Body of pancreas (tissue), 4 donors: ENCODE results near the gene ABCC5. TPM values are rescaled to one million over a fixed set of nuclear protein-coding genes. Genes with fewer than 3 reads are reported as not detected.
"Not testable (repeated sequence)": the region's sequence is repeated elsewhere in the genome, so short reads cannot be mapped to it uniquely, and the experiment has no call there.

Experiments used
- ATAC-seq: fragments of 150-250 bp; one replicate; pipeline ENCODE4 v1.9.1; 2016
- DNase-seq, 4 donors: peaks; one replicate each; pipeline ENCODE4 v3.0.0-alpha.2; 2019
- H3K27ac ChIP-seq, 4 donors: fragments of 200-600 bp; sonication (generic); 1 replicate in 3 of 4; 2 replicates in 1 of 4; pipeline versions ENCODE4 v1.5.1 to v1.6.1; 2016 to 2019; ENCODE audit warnings: mild to moderate bottlenecking in 1 of 4, mixed read lengths in 1 of 4, moderate library complexity in 1 of 4
- H3K27me3 ChIP-seq, 2 donors: fragments of 200-600 bp; sonication (generic); one replicate each; pipeline ENCODE4 v1.6.0; 2016; ENCODE audit warnings: mild to moderate bottlenecking in 1 of 2
- H3K36me3 ChIP-seq, 2 donors: fragments of 200-600 bp; sonication (generic); replicated peaks in 1 of 2; 2 replicates each; pipeline ENCODE4 v1.5.1; 2016; ENCODE audit warnings: low read depth in 2 of 2; ENCODE audit not compliant: insufficient read depth in 1 of 2
- H3K4me1 ChIP-seq: fragments of 200-600 bp; sonication (generic); one replicate; pipeline ENCODE4 v1.6.0; 2016
- H3K4me3 ChIP-seq, 2 donors: fragments of 200-600 bp; sonication (generic); 1 replicate in 1 of 2; 2 replicates in 1 of 2; pipeline ENCODE4 v1.5.1; 2016 to 2019
- H3K9me3 ChIP-seq, 3 donors: fragments of 200-600 bp; sonication (generic); 1 replicate in 2 of 3; 2 replicates in 1 of 3; pipeline ENCODE4 v1.5.1; 2016
- POLR2A ChIP-seq, 3 donors: fragments of 450-650 bp; IDR thresholded peaks; one replicate each; pipeline ENCODE4 v1.6.1; 2016; ENCODE audit warnings: antibody characterized with exemption in 3 of 3, mild to moderate bottlenecking in 2 of 3
- WGBS, 2 donors: methylation state at CpG; one replicate each; pipeline ENCODE4 v1.1.5; 2017; 5-methylcytosine and 5-hydroxymethylcytosine counted together
- intact Hi-C: fragments of 100-400 bp; cut with DNase I; formaldehyde crosslinking; loops from one replicate; pipeline ENCODE4 v1.15.1; 2023
- total RNA-seq, 2 donors: library from RNA; depleted of rRNA; stranded (reverse); fragments of >200 nt; gene quantifications; one replicate each; pipeline ENCODE4 v1.1.0, GENCODE V29; 2016
- TF ChIP-seq, protein P1 (sequence below), 7 experiments: fragments of 450-650 bp in 4 of 7; fragments of 200-600 bp in 3 of 7; sonication (generic) in 3 of 7; IDR thresholded peaks; one replicate each; pipeline ENCODE4 v1.5.1; 2016 to 2019; ENCODE audit warnings: antibody characterized with exemption in 7 of 7

Gene ABCC5
- total RNA-seq, 2 donors from 2014 or later, result 17.1 to 20.1 TPM

GRCh38 chr3:184039414-184039813, 21.7 kb upstream of the ABCC5 start:
- Histone ChIP-seq H3K36me3 (no peaks in the 10 kb centered on the region), H3K9me3 (no peaks in the 10 kb centered on the region), H3K4me1 (no peaks in the 10 kb centered on the region), H3K27me3 (no peaks in the 10 kb centered on the region), H3K27ac (no peak overlapping the region), H3K4me3 (no peak overlapping the region)
- TF ChIP-seq, protein P1, sequence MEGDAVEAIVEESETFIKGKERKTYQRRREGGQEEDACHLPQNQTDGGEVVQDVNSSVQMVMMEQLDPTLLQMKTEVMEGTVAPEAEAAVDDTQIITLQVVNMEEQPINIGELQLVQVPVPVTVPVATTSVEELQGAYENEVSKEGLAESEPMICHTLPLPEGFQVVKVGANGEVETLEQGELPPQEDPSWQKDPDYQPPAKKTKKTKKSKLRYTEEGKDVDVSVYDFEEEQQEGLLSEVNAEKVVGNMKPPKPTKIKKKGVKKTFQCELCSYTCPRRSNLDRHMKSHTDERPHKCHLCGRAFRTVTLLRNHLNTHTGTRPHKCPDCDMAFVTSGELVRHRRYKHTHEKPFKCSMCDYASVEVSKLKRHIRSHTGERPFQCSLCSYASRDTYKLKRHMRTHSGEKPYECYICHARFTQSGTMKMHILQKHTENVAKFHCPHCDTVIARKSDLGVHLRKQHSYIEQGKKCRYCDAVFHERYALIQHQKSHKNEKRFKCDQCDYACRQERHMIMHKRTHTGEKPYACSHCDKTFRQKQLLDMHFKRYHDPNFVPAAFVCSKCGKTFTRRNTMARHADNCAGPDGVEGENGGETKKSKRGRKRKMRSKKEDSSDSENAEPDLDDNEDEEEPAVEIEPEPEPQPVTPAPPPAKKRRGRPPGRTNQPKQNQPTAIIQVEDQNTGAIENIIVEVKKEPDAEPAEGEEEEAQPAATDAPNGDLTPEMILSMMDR (IDR thresholded peaks at IDR 0.05), result no peak
- no peak for TF ChIP-seq POLR2A (IDR thresholded peaks at IDR 0.05)
- WGBS, 2 donors, result 70 to 73% methylated on average over 5 of the region's 5 CpGs
- intact Hi-C loops, result no loop called here
- ATAC-seq (no peak), DNase-seq (no peak)

DNA sequence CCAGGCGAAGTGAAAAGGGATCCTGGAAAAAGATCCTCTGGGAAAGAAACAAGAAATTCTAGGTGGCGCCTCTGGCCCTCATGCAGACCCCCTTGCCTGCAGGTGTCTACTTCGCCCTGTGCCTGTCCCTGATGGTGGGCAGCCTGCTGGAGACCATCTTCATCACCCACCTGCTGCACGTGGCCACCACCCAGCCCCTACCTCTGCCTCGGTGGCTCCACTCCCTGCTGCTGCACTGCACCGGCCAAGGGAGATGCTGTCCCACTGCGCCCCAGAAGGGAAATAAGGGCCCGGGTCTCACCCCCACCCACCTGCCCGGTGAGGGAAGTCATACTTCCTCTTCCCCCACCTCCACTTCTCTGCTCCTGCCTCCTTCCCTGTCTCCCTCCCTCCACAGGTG, 20.6 kb upstream of the ABCC5 start:
- ATAC-seq, H3K4me3 ChIP-seq, H3K27me3 ChIP-seq, DNase-seq, H3K4me1 ChIP-seq, H3K36me3 ChIP-seq, H3K27ac ChIP-seq, H3K9me3 ChIP-seq, intact Hi-C loops: not testable (repeated sequence)
- 59 to 74% methylated on average over 8 to 9 of the region's 9 CpGs for WGBS, 2 donors

GRCh38 chr3:184037816-184038215, 20.1 kb upstream of the ABCC5 start:
- no peaks in the 10 kb centered on the region for H3K9me3 ChIP-seq
- DNase-seq, result no peak
- WGBS, 2 donors, result 54 to 59% methylated on average over 7 of the region's 7 CpGs
- H3K36me3 ChIP-seq, result no peaks in the 10 kb centered on the region
- no peak overlapping the region for H3K4me3 ChIP-seq
- H3K4me1 ChIP-seq, result no peaks in the 10 kb centered on the region
- no peak overlapping the region for H3K27ac ChIP-seq
- H3K27me3 ChIP-seq, result no peaks in the 10 kb centered on the region
- intact Hi-C loops, result no loop called here
- TF ChIP-seq, protein P1 (IDR thresholded peaks at IDR 0.05), result no peak
- TF ChIP-seq POLR2A (IDR thresholded peaks at IDR 0.05), result no peak
- ATAC-seq, result no peak

DNA sequence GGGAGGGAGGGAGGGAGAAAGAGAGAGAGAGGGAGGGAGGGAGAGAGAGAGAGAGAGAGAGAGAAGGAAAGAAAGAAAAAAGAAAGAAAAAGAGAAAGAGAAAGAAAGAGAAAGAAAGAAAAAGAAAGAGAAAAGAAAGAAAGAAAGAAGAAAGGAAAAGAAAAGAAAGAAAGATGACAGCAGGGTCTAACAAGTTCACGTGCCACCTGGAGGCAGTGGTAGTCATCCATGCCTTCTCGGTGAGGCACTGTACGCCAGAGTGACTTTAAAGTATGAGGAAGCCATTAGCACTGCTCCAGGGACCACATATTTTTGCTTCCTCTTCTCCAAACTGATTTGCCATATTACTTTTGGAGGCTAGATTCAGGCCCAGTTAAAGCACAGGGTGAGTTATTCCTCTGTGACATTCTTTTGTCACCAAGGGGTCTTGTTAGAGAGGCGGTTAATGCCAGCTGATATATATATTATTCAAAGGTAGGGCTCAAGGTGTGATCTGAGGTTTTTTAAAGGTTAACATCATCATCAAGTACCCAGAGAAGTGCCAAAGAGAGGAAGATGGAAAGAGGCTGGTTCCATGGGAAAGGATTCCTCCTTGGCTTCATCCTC, 13.6 kb upstream of the ABCC5 start, which contains the start of gene HTR3D:
Gene HTR3D, plus strand, starts transcription at position 556 of the 606 bp plus-strand sequence. Its CDS starts 0 bp downstream, at position 556.
- no peaks in the 10 kb centered on the region for H3K36me3 ChIP-seq
- H3K4me1 ChIP-seq, result no peaks in the 10 kb centered on the region
- 68 to 73% methylated on average over 4 of the region's 4 CpGs for WGBS, 2 donors
- H3K9me3 ChIP-seq, result no peaks in the 10 kb centered on the region
- H3K27ac ChIP-seq, result no peak within 1 kb of the TSS
- intact Hi-C loops, result no loop called here
- ATAC-seq (no peak), DNase-seq (no peak)
- no peak within 1 kb of the TSS for H3K4me3 ChIP-seq
- TF ChIP-seq POLR2A (IDR thresholded peaks at IDR 0.05), result no peak
- TF ChIP-seq, protein P1 (IDR thresholded peaks at IDR 0.05), result no peak
- no peaks in the 10 kb centered on the region for H3K27me3 ChIP-seq

DNA sequence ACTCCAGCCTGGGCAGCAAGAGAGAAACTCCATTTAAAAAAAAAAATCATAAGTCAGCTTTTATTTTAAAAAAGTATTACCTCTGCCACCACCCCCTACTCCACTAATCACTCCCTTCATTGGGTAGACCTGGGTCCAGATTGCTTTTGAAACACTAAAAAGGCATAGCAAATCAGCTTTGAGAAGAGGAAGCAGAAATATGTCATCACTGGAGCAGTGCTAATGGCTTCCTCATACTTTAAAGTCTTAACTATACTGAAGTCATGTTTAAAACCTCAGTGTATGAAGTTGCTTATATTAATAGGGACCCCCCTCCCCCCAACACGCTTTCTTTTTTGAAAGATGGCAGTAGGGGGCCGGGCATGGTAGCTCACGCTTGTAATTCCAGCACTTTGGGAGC, 12.9 kb upstream of the ABCC5 start:
- ATAC-seq, result no peak
- intact Hi-C loops, result no loop called here
- Histone ChIP-seq H3K9me3 (no peaks in the 10 kb centered on the region), H3K4me1 (no peaks in the 10 kb centered on the region), H3K4me3 (no peak overlapping the region), H3K27ac (no peak overlapping the region), H3K27me3 (no peaks in the 10 kb centered on the region), H3K36me3 (no peaks in the 10 kb centered on the region)
- TF ChIP-seq, protein P1 (IDR thresholded peaks at IDR 0.05), result no peak
- TF ChIP-seq POLR2A (IDR thresholded peaks at IDR 0.05), result no peak
- WGBS, 2 donors, result 51 to 63% methylated on average over 3 of the region's 3 CpGs
- no peak for DNase-seq
